SU-DHL-6 (cell line): ENCODE results near the gene SLC39A5.

Experiments
- H2AFZ ChIP-seq: fragments of 200-600 bp; sonication (generic); 2 replicates; pipeline ENCODE4 v1.6.1; 2014; ENCODE audit warnings: low read depth, mild to moderate bottlenecking, moderate library complexity, mixed read lengths, antibody characterized with exemption, low read length; ENCODE audit not compliant: severe bottlenecking
- H3F3A ChIP-seq: fragments of 200-600 bp; shearing (Covaris generic); 2 replicates; pipeline ENCODE4 v1.6.0; 2016; ENCODE audit warnings: antibody characterized with exemption, mild to moderate bottlenecking; ENCODE audit not compliant: insufficient read depth
- H3K27ac ChIP-seq: fragments of 200-600 bp; sonication (generic); 2 replicates; pipeline ENCODE4 v1.5.1; 2016; ENCODE audit warnings: low read depth, mild to moderate bottlenecking, low read length, moderate library complexity, mixed read lengths
- H3K27me3 ChIP-seq: fragments of 200-600 bp; sonication (generic), shearing (Covaris generic); 2 replicates; pipeline ENCODE4 v1.6.0; 2014; ENCODE audit warnings: mild to moderate bottlenecking, low read length
- H3K36me3 ChIP-seq: fragments of 200-600 bp; sonication (generic); 2 replicates; pipeline ENCODE4 v1.6.1; 2014; ENCODE audit warnings: mild to moderate bottlenecking, low read length, mixed read lengths
- H3K4me2 ChIP-seq: fragments of 300-600, 200-600 bp; shearing (Covaris generic), sonication (generic); 2 replicates; pipeline ENCODE4 v1.6.0; 2014; ENCODE audit warnings: low read length, low read depth, mild to moderate bottlenecking; ENCODE audit not compliant: poor library complexity, severe bottlenecking
- H3K4me3 ChIP-seq: fragments of 200-600 bp; sonication (generic); 2 replicates; pipeline ENCODE4 v1.5.1; 2014; ENCODE audit warnings: antibody characterized with exemption, low read length, mild to moderate bottlenecking, mixed read lengths; ENCODE audit not compliant: insufficient read depth, poor library complexity, severe bottlenecking
- H3K79me2 ChIP-seq: fragments of 200-600 bp; sonication (generic); 2 replicates; pipeline ENCODE4 v1.6.1; 2014; ENCODE audit warnings: mild to moderate bottlenecking, low read length, moderate library complexity; ENCODE audit not compliant: insufficient read depth
- H3K9ac ChIP-seq: fragments of 200-600 bp; sonication (generic); 2 replicates; pipeline ENCODE4 v1.7.0; 2014; ENCODE audit warnings: mild to moderate bottlenecking, low read length
- H3K9me2 ChIP-seq: fragments of 200-600 bp; sonication (generic); replicated peaks from 2 replicates; pipeline ENCODE4 v1.6.1; 2014; ENCODE audit warnings: low read length; ENCODE audit not compliant: insufficient read depth
- H3K9me3 ChIP-seq: fragments of 200-600 bp; sonication (generic); 2 replicates; pipeline ENCODE4 v1.6.1; 2014; ENCODE audit warnings: low read length, mixed read lengths; ENCODE audit not compliant: insufficient read depth
- H4K20me1 ChIP-seq: fragments of 200-600 bp; sonication (generic); 2 replicates; pipeline ENCODE4 v1.6.1; 2014; ENCODE audit warnings: low read depth, mild to moderate bottlenecking, antibody characterized with exemption, low read length, moderate library complexity, mixed read lengths
- CTCF ChIP-seq: fragments of 200-600 bp; sonication (generic); IDR thresholded peaks from one replicate; pipeline ENCODE4 v1.5.1; 2017; ENCODE audit warnings: antibody characterized with exemption, mild to moderate bottlenecking, low read length, moderate library complexity; ENCODE audit not compliant: insufficient read depth, poor library complexity, severe bottlenecking
- EZH2phosphoT487 ChIP-seq: fragments of 200-600 bp; sonication (generic), shearing (Covaris generic); conservative IDR thresholded peaks from 2 replicates; pipeline ENCODE4 v1.6.1; 2018; ENCODE audit warnings: mild to moderate bottlenecking, antibody characterized with exemption, low read length, moderate library complexity, mixed read lengths

Gene SLC39A5

GRCh38 chr12:56213878-56214277 is 16.0 kb upstream of the SLC39A5 start:
- no peaks in the 10 kb centered on the region for H3K9me3 ChIP-seq
- no peaks in the 10 kb centered on the region for H3K9me2 ChIP-seq
- no peak overlapping the region for H2AFZ ChIP-seq
- no peak for TF ChIP-seq EZH2phosphoT487
- no peak for TF ChIP-seq CTCF
- no peaks in the 10 kb centered on the region for H4K20me1 ChIP-seq
- H3K27me3 ChIP-seq: no peaks in the 10 kb centered on the region
- H3F3A ChIP-seq: no peaks in the 10 kb centered on the region
- no peak overlapping the region for H3K9ac ChIP-seq
- peaks cover 2% of the 10 kb centered on the region; the same call in 1 of the 2 replicates for H3K36me3 ChIP-seq
- H3K4me3 ChIP-seq: no peak overlapping the region
- H3K27ac ChIP-seq: no peak overlapping the region
- H3K4me2 ChIP-seq: no peak overlapping the region
- H3K79me2 ChIP-seq: no peaks in the 10 kb centered on the region

GRCh38 chr12:56216461-56216860 is 13.4 kb upstream of the SLC39A5 start:
- Histone ChIP-seq H2AFZ (no peak overlapping the region), H3K9me2 (no peaks in the 10 kb centered on the region), H3K4me3 (no peak overlapping the region), H3K27me3 (no peaks in the 10 kb centered on the region), H3K9me3 (no peaks in the 10 kb centered on the region), H3F3A (peaks cover 6% of the 10 kb centered on the region), H3K9ac (no peak overlapping the region), H3K36me3 (peaks cover 2% of the 10 kb centered on the region; the same call in 1 of the 2 replicates), H3K4me2 (no peak overlapping the region), H3K79me2 (peaks cover 21% of the 10 kb centered on the region), H3K27ac (no peak overlapping the region), H4K20me1 (no peaks in the 10 kb centered on the region)
- TF ChIP-seq CTCF (no peak), EZH2phosphoT487 (no peak)

GRCh38 chr12:56219840-56220239 is 10.0 kb upstream of the SLC39A5 start:
- H3K4me3 ChIP-seq: no peak overlapping the region
- peaks cover 28% of the 10 kb centered on the region for H3K79me2 ChIP-seq
- no peaks in the 10 kb centered on the region for H3K27me3 ChIP-seq
- TF ChIP-seq EZH2phosphoT487 (no peak), CTCF (no peak)
- no peak overlapping the region for H3K9ac ChIP-seq
- H3K9me2 ChIP-seq: no peaks in the 10 kb centered on the region
- no peak overlapping the region for H2AFZ ChIP-seq
- H3K27ac ChIP-seq: no peak overlapping the region
- H3K36me3 ChIP-seq: no peaks in the 10 kb centered on the region
- H4K20me1 ChIP-seq: no peaks in the 10 kb centered on the region
- H3F3A ChIP-seq: peaks cover 6% of the 10 kb centered on the region
- peak overlapping the region; percentile 99 for H3K4me2 ChIP-seq
- no peaks in the 10 kb centered on the region for H3K9me3 ChIP-seq
